Activated naive CD8-positive, alpha-beta T cell treated with anti-CD3 and anti-CD28 coated beads for 36 hours (primary cell): Measurements from ENCODE around the gene NBL1. TPM values are rescaled to one million over a fixed set of nuclear protein-coding genes. Genes with fewer than 3 reads are reported as not detected.

Experiments
- DNase-seq: peaks from one replicate; pipeline ENCODE4 v3.0.0; 2021
- H3K27ac Mint-ChIP-seq: one replicate; pipeline ENCODE4 v1.8.0; 2022; ENCODE audit warnings: mild to moderate bottlenecking, moderate library complexity, mixed read lengths
- H3K27me3 Mint-ChIP-seq: one replicate; pipeline ENCODE4 v1.8.0; 2022; ENCODE audit warnings: mild to moderate bottlenecking, mixed read lengths
- H3K36me3 Mint-ChIP-seq: one replicate; pipeline ENCODE4 v1.8.0; 2021; ENCODE audit warnings: mild to moderate bottlenecking, mixed read lengths
- H3K4me1 Mint-ChIP-seq: one replicate; pipeline ENCODE4 v1.8.0; 2021; ENCODE audit warnings: mixed read lengths
- H3K4me3 Mint-ChIP-seq: one replicate; pipeline ENCODE4 v1.8.0; 2022; ENCODE audit warnings: mild to moderate bottlenecking, moderate library complexity, mixed read lengths
- H3K9me3 Mint-ChIP-seq: one replicate; pipeline ENCODE4 v1.8.0; 2022; ENCODE audit warnings: mixed read lengths
- total RNA-seq, 2 experiments: library from RNA; stranded (reverse); gene quantifications; one replicate each; pipeline ENCODE4 v1.2.3, GENCODE V29; 2021

The NBL1 gene, protein sequence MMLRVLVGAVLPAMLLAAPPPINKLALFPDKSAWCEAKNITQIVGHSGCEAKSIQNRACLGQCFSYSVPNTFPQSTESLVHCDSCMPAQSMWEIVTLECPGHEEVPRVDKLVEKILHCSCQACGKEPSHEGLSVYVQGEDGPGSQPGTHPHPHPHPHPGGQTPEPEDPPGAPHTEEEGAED
- total RNA-seq: 10 to 100 TPM; 20.0 to 22.0 TPM

DNA sequence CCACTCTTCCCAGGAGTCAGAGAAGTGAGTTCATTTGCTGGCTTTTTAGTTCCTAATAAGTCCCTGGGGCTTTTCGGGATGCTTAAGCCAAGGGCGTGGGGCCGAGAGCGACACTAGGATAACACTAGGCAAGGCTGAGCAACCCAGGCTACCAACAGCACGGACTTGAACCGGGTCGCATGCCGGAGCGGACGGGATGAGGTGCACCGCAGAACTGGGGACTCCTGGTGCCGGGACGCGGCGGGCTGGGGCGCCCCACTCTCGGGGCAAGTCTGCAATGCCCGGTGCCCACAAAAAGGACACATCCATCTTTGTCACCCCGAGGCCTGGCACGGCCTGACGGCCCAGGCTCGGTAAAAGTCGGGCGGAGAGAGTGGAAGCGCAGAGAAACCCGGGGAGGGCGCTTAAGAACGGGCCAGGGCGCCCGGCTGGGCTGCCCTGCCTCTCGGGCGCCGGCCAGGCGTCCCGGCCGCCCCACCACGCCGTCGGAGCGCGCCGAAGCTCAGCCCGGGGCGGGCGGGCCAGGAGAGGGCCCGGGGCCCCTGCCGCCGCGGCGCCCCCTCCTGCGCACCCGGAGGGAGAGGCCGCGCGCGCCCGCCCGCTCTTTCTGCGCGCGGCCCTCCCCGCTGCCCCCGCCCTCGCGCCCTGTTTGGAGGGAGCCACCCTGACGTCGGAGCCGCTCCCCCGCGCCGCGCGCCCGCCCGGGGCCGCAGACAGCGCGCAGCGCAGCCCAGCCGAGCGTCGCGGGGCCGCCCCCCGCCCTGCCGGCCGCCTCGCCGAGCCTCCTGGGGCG is at the start of gene NBL1:
NBL1 (plus strand) TSS at position 710 of the 793 bp plus-strand sequence. CDS start 10,720 bp downstream, outside the sequence.
- H3K36me3 Mint-ChIP-seq: no peaks in the 10 kb centered on the region
- peak within 1 kb of the TSS; percentile 95 for H3K4me3 Mint-ChIP-seq
- H3K27me3 Mint-ChIP-seq: peaks cover 13% of the 10 kb centered on the region
- H3K27ac Mint-ChIP-seq: peak within 1 kb of the TSS; percentile 81
- peak; percentile 83 for DNase-seq
- H3K4me1 Mint-ChIP-seq: peaks cover 25% of the 10 kb centered on the region
- H3K9me3 Mint-ChIP-seq: no peaks in the 10 kb centered on the region

DNA sequence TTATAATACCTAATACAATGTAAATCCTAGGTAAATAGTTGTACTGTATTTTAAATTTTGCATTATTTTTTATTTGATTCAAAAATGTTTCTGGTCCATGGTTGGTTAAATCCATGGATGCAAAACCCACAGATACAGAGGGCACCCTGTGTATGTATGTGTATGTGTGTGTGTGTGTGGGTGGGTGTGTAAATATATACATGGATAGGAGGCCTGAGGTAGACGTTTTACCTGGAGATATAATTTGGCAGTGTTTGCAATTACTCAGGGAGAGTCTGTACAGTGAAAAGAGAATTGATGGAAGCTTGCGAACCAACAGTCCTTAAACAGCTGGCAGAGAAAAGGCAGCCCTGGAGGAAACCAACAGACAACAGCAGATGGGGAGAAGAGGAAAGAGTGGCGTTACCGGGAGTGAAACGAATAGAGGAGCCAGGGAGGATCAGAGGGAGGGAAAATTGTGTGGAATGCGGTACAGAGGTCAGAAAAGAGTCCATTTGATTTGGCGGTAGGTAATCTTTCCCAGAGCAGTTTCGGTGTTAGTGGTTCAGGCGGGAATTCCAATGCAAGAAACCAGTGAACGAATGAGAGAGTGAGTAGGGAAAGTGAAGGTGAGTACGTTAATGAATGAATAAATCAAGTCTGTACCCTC is 47.9 kb upstream of the NBL1 start:
- Mint-ChIP-seq H3K36me3 (peaks cover 35% of the 10 kb centered on the region), H3K4me3 (peak overlapping the region; percentile 97), H3K9me3 (peaks cover 6% of the 10 kb centered on the region), H3K27me3 (peaks cover 3% of the 10 kb centered on the region), H3K27ac (peak overlapping the region; percentile 99), H3K4me1 (peaks cover 40% of the 10 kb centered on the region)
- DNase-seq: no peak

DNA sequence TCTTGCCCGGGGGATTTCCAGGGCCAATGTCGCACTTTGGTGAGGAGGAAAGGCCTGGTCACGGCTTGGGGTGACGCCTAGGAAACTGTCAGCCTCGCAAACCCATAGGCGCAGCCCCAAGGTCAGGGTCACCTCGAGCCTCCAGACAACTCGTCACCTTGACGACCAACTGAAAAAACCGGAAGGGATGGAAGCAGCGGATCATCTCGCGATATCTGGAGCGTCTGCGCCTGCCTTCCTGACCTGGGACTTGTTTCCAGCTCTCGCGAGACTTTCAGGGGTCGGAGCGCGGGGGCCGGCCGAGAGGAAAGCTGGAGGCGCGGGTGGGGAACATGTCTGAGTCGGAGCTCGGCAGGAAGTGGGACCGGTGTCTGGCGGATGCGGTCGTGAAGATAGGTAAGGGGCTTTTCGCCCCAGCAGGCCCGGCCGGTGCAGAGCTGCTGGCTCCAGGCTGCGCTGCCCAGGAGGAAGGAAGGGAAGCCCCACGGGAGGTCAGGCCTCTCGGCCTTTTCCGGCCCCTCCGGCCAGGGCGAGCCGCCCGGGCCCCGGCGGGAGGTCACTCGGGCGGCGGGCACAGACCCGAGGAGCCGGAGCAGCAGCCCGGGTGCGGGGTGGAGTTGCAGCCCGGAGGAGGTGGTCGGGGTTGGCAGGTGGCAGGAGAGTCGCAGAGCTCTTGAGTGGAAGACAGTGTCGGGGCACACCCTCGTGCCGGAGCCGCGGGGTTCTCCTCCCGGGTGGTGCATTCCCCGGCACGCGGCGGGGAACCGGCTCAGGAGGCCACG is 47.2 kb upstream of the NBL1 start:
- Mint-ChIP-seq H3K4me3 (peak overlapping the region; percentile 97), H3K4me1 (peaks cover 43% of the 10 kb centered on the region), H3K27ac (peak overlapping the region; percentile 99), H3K36me3 (peaks cover 41% of the 10 kb centered on the region), H3K9me3 (peaks cover 6% of the 10 kb centered on the region), H3K27me3 (peaks cover 3% of the 10 kb centered on the region)
- peak; percentile 98 for DNase-seq

DNA sequence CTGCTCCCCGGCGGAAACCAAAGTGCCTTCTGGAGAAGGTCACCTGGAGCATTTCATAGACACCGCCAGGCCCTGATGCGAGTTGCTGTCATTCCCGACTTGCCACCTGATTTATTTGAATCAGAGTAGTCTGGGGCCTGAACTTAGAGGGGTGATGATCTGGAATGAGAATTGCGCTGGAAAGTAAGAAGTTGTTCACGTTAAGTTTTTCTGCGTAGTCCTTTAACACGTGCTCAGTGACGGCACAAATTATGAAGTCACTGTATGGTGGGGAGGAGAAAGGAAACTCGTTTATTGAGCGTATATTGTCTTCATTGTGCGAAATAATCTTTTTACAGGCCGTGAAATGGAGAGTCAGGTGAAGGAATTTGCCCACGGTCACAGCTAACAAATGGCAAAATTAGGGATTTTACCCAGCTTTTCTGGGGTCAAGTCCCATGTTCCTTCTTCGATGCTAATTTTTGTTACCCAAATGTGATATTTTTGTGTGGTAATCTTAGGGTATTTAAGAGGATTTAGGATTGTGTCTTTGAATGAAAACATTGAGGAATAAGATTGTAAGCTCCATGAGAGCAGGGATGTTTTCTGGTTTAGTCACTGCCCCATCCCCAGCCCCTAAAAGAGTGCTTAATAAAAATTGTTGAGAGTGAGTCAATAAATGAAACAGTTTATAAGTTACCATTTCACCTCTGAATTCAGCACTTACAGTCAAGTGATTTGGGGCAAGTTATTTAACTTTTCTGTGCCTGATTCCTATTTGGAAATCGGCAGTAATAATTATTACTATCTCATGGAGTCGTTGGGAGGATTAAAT is 46.4 kb upstream of the NBL1 start:
- peaks cover 48% of the 10 kb centered on the region for H3K36me3 Mint-ChIP-seq
- peaks cover 6% of the 10 kb centered on the region for H3K9me3 Mint-ChIP-seq
- peaks cover 47% of the 10 kb centered on the region for H3K4me1 Mint-ChIP-seq
- no peak for DNase-seq
- H3K27me3 Mint-ChIP-seq: peaks cover 3% of the 10 kb centered on the region
- H3K27ac Mint-ChIP-seq: peak overlapping the region; percentile 99
- H3K4me3 Mint-ChIP-seq: peak overlapping the region; percentile 97

DNA sequence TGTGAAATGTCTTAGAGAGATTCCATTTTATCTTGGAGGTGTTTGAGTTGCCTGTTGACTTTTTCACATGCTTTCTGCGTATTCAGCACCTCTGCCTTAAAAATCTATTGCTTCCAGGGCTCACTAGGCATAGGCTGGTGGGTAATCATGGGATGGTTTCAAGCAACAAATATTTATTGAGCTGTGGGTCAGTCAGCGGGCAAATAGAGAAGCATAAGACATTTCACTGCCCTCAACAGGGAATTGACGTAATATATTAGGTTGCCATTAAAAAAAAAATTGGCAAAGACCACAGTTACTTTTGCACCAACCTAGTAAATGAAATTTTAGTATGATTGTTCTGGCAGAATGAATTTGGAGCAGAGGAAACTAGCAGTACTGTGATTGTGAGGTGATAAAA is 44.3 kb upstream of the NBL1 start:
- Mint-ChIP-seq H3K36me3 (peaks cover 54% of the 10 kb centered on the region), H3K4me1 (peaks cover 64% of the 10 kb centered on the region), H3K9me3 (peaks cover 6% of the 10 kb centered on the region), H3K27me3 (peaks cover 3% of the 10 kb centered on the region), H3K27ac (peak overlapping the region; percentile 80), H3K4me3 (peak overlapping the region; percentile 68)
- DNase-seq: no peak

DNA sequence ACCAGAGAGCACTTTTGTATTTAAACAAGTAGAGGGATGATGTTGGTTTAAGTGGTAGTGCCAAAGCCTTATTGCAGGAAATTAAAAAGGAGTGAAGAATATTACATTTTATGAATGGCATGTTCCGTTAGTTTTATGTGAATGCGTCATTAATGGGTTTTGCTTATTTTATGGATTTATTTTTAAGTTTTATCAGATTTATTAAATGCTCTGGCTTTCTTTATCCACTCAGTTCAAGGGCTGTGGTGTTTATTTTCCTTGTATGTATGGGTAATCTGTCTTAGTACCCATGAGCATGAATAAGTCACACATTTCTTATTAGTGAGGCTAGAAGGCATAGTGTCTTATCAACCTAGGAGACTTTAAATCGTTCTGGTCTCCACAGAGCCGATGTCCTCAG is 41.6 kb upstream of the NBL1 start:
- H3K27ac Mint-ChIP-seq: no peak overlapping the region
- no peak for DNase-seq
- H3K4me3 Mint-ChIP-seq: no peak overlapping the region
- H3K9me3 Mint-ChIP-seq: peaks cover 6% of the 10 kb centered on the region
- H3K27me3 Mint-ChIP-seq: no peaks in the 10 kb centered on the region
- H3K4me1 Mint-ChIP-seq: peaks cover 77% of the 10 kb centered on the region
- peaks cover 56% of the 10 kb centered on the region for H3K36me3 Mint-ChIP-seq

DNA sequence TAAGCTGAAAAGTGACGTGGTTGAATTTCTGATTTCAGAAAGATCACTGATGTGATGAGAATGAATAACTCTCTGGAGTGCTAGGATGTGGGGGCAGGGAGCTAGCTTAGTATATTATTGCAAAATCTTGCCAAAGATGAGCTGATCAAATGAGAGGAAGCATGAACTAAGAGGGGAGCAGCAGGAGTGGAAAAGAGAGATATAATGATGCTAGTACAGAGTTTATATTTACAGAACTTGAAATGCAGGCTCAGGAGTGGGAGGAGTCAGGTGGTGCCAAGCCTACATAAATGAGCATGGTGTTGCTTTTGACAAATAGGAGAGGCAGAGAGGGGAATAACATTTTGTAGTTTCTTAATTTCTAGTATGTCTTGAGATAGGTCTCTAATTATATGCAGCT is 38.1 kb upstream of the NBL1 start:
- Mint-ChIP-seq H3K27ac (peak overlapping the region; percentile 69), H3K9me3 (no peaks in the 10 kb centered on the region), H3K27me3 (no peaks in the 10 kb centered on the region), H3K4me3 (no peak overlapping the region), H3K36me3 (peaks cover 47% of the 10 kb centered on the region), H3K4me1 (peaks cover 64% of the 10 kb centered on the region)
- DNase-seq: no peak

DNA sequence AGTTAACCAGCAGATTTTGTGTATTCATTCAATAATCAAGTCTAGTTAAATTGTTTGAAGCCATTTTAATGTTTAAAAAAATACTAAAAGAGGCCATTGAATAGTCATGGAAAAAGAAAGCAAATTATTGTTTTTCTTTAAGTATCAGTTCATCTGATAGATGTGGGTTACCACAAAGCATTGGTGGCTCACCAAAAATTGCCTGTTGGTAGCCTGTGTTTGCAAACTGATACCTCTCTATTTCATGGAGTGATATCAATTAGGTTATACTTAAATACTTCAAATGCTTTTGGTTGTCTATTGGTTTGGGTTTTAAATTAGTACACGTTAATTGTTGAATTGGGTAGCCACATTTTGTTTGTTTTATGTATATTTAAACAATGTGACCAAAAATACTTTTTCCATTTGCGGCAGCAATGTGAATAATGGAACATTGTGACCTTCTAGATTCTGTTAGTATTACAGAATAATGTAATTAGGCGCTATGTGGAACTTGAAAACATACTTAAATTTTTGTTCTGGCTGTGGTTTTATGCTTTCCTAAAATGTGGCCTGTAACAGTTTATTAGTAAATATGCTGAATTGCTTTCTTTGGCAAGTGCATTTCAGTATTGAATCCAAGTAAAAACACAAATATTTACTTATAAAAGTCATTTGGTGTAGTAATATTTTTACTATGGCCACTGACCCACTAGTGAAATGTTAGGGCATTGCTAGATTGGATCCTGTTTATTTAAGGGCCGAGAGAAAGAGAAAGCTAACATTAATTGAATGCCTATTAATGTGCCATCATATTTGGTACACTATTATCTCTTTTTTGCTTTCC is 37.1 kb upstream of the NBL1 start:
- Mint-ChIP-seq H3K4me1 (peaks cover 59% of the 10 kb centered on the region), H3K27me3 (no peaks in the 10 kb centered on the region), H3K4me3 (peak overlapping the region; percentile 47), H3K9me3 (no peaks in the 10 kb centered on the region), H3K36me3 (peaks cover 39% of the 10 kb centered on the region), H3K27ac (peak overlapping the region; percentile 69)
- DNase-seq: peak; percentile 70

DNA sequence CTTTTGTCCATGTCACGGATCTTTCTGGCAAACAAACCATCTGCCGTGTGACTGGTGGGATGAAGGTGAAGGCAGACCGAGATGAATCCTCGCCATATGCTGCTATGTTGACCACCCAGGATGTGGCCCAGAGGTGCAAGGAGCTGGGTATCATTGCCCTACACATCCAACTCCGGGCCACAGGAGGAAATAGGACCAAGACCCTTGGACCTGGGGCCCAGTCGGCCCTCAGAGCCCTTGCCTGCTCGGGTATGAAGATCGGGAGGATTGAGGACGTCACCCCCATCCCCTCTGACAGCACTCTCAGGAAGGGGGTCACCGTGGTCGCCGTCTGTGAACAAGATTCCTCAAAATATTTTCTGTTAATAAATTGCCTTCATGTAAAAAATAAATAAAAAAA is 35.9 kb upstream of the NBL1 start:
- Mint-ChIP-seq H3K4me3 (no peak overlapping the region), H3K27me3 (no peaks in the 10 kb centered on the region), H3K27ac (no peak overlapping the region), H3K4me1 (peaks cover 54% of the 10 kb centered on the region), H3K9me3 (no peaks in the 10 kb centered on the region), H3K36me3 (peaks cover 33% of the 10 kb centered on the region)
- DNase-seq: no peak

DNA sequence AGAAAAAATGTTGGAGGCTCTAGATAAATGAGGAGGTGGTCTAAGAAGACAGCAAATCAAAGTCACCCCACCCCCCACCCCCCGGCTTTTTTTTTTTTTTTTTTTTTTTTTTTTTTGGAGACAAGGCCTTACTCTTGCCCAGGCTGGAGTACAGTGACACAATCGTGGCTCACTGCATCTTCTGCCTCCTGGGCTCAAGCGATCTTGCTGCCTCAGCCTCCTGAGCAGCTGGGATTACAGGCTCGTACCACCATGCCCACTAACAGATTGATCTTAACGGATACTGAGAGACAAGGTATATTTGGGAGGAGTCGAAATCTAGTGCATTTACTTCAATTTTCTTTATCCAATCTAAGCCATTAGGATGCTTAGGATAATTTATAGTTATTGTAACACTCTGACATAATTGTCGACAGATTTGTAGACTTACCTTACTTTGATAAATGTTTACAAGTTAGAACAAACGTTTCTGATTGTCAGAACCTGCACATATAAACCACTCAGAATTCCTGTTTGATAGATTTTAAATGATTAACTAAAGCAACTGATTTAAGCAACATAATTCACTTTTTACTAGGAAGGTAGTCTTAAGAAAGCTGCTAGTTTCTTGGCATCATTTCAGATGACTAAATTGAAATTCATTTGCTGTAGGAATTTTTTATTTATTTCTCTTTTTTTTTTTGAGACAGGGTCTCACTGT is 33.7 kb upstream of the NBL1 start:
- Mint-ChIP-seq H3K27ac (no peak overlapping the region), H3K4me3 (no peak overlapping the region), H3K36me3 (peaks cover 30% of the 10 kb centered on the region), H3K9me3 (no peaks in the 10 kb centered on the region), H3K27me3 (no peaks in the 10 kb centered on the region), H3K4me1 (peaks cover 35% of the 10 kb centered on the region)
- no peak for DNase-seq

DNA sequence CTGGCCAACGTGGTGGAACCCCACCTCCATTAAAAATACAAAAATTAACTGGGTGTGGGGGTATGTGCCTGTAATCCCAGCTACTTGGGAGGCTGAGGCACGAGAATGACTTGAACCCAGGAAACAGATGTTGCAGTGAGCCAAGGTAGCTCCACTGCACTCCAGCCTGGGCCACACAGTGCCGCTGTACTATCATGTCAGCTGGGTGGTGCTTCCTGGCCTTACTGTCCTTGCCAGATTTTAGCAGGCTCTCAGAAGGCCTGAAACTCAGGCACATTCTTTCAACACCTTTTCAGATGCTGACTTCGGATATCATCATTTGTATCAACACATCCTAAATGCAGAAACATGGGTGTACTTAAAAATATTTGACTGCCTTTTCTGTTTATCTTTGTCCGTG is 31.6 kb upstream of the NBL1 start:
- no peak for DNase-seq
- H3K36me3 Mint-ChIP-seq: peaks cover 23% of the 10 kb centered on the region
- H3K4me3 Mint-ChIP-seq: no peak overlapping the region
- no peaks in the 10 kb centered on the region for H3K9me3 Mint-ChIP-seq
- no peaks in the 10 kb centered on the region for H3K27me3 Mint-ChIP-seq
- no peak overlapping the region for H3K27ac Mint-ChIP-seq
- peaks cover 20% of the 10 kb centered on the region for H3K4me1 Mint-ChIP-seq

DNA sequence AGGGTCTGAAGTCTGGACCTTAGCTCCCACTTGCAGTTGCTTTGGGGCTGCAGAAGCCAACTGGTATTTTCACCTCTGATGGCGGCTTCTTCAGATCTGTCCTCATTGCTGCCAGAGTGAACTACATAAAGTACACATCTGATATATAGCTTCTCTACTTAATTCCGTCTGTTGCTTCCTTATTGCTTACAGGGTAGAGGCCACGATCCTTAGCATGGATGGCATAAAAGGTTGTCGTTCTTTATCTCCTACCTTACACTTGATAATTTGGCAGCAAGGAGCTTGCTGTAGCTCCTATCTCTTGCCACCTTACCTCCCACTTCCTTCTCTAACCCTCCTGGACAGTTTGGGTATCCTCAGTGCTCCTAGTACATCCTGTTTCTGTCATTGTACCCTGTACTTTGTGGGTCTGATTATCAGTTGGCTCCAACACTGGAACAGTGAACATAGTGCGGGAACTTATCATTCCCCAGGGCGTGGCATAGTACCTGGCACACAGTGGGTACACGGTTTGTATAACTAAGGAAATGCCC is 30.9 kb upstream of the NBL1 start:
- H3K9me3 Mint-ChIP-seq: no peaks in the 10 kb centered on the region
- H3K4me3 Mint-ChIP-seq: no peak overlapping the region
- no peaks in the 10 kb centered on the region for H3K27me3 Mint-ChIP-seq
- no peak overlapping the region for H3K27ac Mint-ChIP-seq
- DNase-seq: no peak
- peaks cover 16% of the 10 kb centered on the region for H3K36me3 Mint-ChIP-seq
- peaks cover 13% of the 10 kb centered on the region for H3K4me1 Mint-ChIP-seq

DNA sequence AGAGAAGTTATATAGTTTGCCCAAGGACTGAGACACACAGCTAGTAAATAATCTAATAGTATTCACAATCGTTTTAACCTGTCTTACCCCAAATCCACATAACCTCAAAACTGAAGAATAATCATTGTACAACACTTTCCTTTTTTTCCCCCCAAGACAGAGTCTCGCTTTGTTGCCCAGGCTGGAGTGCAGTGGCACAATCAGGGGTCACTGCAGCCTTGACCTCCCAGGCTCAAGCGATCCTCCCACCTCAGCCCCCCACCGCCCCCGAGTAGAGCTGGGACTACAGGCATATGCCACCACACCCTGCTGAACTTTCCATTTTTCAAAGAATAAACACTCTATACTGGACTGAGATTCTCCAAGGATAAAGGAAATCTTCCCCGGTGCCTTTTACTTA is 28.7 kb upstream of the NBL1 start:
- no peak for DNase-seq
- Mint-ChIP-seq H3K36me3 (peaks cover 5% of the 10 kb centered on the region), H3K27me3 (no peaks in the 10 kb centered on the region), H3K27ac (peak overlapping the region; percentile 9), H3K4me3 (no peak overlapping the region), H3K9me3 (no peaks in the 10 kb centered on the region), H3K4me1 (peaks cover 5% of the 10 kb centered on the region)
